Midbrain (tissue), 1 donor: ENCODE results near the gene MGMT.

Source experiments
- DNase-seq: peaks from one replicate; lab custom pipeline; 2025; lab: John Stamatoyannopoulos, UW

Gene MGMT

GRCh38 chr10:129796710-129797420, 329.8 kb downstream of the MGMT start:
- DNase-seq, result no peak

- DNase-seq, result no peak
These were observed 332.9 kb downstream of the MGMT start for GRCh38 chr10:129799942-129800341.

- DNase-seq, result no peak
These were observed 333.8 kb downstream of the MGMT start for GRCh38 chr10:129800796-129801340.

GRCh38 chr10:129807211-129807610, 340.2 kb downstream of the MGMT start:
- no peak for DNase-seq

GRCh38 chr10:129808092-129808983, 341.3 kb downstream of the MGMT start:
- no peak for DNase-seq

GRCh38 chr10:129809431-129809830, 342.4 kb downstream of the MGMT start:
- no peak for DNase-seq

GRCh38 chr10:129809841-129810240, 342.8 kb downstream of the MGMT start:
- no peak for DNase-seq

GRCh38 chr10:129811208-129811607, 344.2 kb downstream of the MGMT start:
- DNase-seq, result no peak

GRCh38 chr10:129812398-129812797, 345.4 kb downstream of the MGMT start:
- DNase-seq, result no peak

GRCh38 chr10:129814681-129815646, 347.9 kb downstream of the MGMT start:
- DNase-seq, result no peak

GRCh38 chr10:129815898-129816655, 349.0 kb downstream of the MGMT start:
- no peak for DNase-seq

- DNase-seq, result no peak
These were observed 349.6 kb downstream of the MGMT start for GRCh38 chr10:129816656-129817045.
